HEK293 (cell line): Measurements from ENCODE around the gene NHSL2.

Experiments used
- EGR2 ChIP-seq: fragments of 450-650 bp; formaldehyde crosslinking; IDR thresholded peaks from 2 replicates; pipeline ENCODE4 v1.5.1; 2016; ENCODE audit warnings: low read depth, missing biosample characterization, missing genetic modification characterization
- GLIS2 ChIP-seq: fragments of 450-650 bp; formaldehyde crosslinking; IDR thresholded peaks from 2 replicates; pipeline ENCODE4 v1.5.1; 2016; ENCODE audit warnings: missing biosample characterization, missing genetic modification characterization
- KLF10 ChIP-seq: fragments of 450-650 bp; IDR thresholded peaks from 2 replicates; pipeline ENCODE4 v1.5.1; 2018; ENCODE audit warnings: missing biosample characterization, mild to moderate bottlenecking, missing genetic modification characterization
- PATZ1 ChIP-seq: fragments of 450-650 bp; formaldehyde crosslinking; IDR thresholded peaks from 2 replicates; pipeline ENCODE4 v1.5.1; 2016; ENCODE audit warnings: missing biosample characterization, missing genetic modification characterization
- PRDM1 ChIP-seq: fragments of 450-650 bp; formaldehyde crosslinking; IDR thresholded peaks from 2 replicates; pipeline ENCODE4; 2016; ENCODE audit warnings: missing biosample characterization, missing genetic modification characterization
- SCRT2 ChIP-seq: fragments of 450-650 bp; formaldehyde crosslinking; IDR thresholded peaks from 2 replicates; pipeline ENCODE4 v1.5.1; 2016; ENCODE audit warnings: missing biosample characterization, missing genetic modification characterization
- YY2 ChIP-seq: fragments of 450-650 bp; formaldehyde crosslinking; IDR thresholded peaks from 2 replicates; pipeline ENCODE4 v1.5.1; 2016; ENCODE audit warnings: missing biosample characterization, missing genetic modification characterization
- ZBTB8A ChIP-seq: fragments of 450-650 bp; formaldehyde crosslinking; IDR thresholded peaks from 2 replicates; pipeline ENCODE4 v1.5.1; 2016; ENCODE audit warnings: missing biosample characterization, missing genetic modification characterization
- ZNF223 ChIP-seq: fragments of 450-650 bp; formaldehyde crosslinking; IDR thresholded peaks from 2 replicates; pipeline ENCODE4 v1.5.1; 2016; ENCODE audit warnings: missing biosample characterization, missing genetic modification characterization
- ZNF292 ChIP-seq: fragments of 450-650 bp; formaldehyde crosslinking; IDR thresholded peaks from 2 replicates; pipeline ENCODE4 v1.5.1; 2016; ENCODE audit warnings: low read depth, missing biosample characterization, missing genetic modification characterization, borderline replicate concordance
- ZNF37A ChIP-seq: fragments of 450-650 bp; IDR thresholded peaks from 2 replicates; pipeline ENCODE4 v1.5.1; 2018; ENCODE audit warnings: missing biosample characterization, missing genetic modification characterization
- ZNF398 ChIP-seq: fragments of 450-650 bp; formaldehyde crosslinking; IDR thresholded peaks from 2 replicates; pipeline ENCODE4 v1.5.1; 2017; ENCODE audit warnings: missing biosample characterization, missing genetic modification characterization
- ZNF514 ChIP-seq: fragments of 450-650 bp; formaldehyde crosslinking; IDR thresholded peaks from 2 replicates; pipeline ENCODE4 v1.5.1; 2016; ENCODE audit warnings: missing biosample characterization, missing genetic modification characterization
- ZNF549 ChIP-seq: fragments of 450-650 bp; IDR thresholded peaks from 2 replicates; pipeline ENCODE4 v1.5.1; 2018; ENCODE audit warnings: missing biosample characterization, missing genetic modification characterization, mild to moderate bottlenecking, inconsistent platforms, moderate library complexity
- ZNF555 ChIP-seq: fragments of 450-650 bp; formaldehyde crosslinking; conservative IDR thresholded peaks from 2 replicates; pipeline ENCODE4 v1.5.1; 2017; ENCODE audit warnings: missing biosample characterization, mild to moderate bottlenecking, missing genetic modification characterization, inconsistent platforms
- ZNF610 ChIP-seq: fragments of 450-650 bp; formaldehyde crosslinking; IDR thresholded peaks from 2 replicates; pipeline ENCODE4 v1.5.1; 2016; ENCODE audit warnings: missing biosample characterization, missing genetic modification characterization, borderline replicate concordance
- ZNF626 ChIP-seq: fragments of 450-650 bp; sonication (Bioruptor Pico); formaldehyde crosslinking; IDR thresholded peaks from 2 replicates; pipeline ENCODE4 v1.5.1; 2018; ENCODE audit warnings: missing biosample characterization, missing genetic modification characterization, inconsistent platforms
- TF ChIP-seq, protein P1 (sequence below): fragments of 450-650 bp; formaldehyde crosslinking; IDR thresholded peaks from 2 replicates; pipeline ENCODE4 v1.5.1; 2016; ENCODE audit warnings: missing biosample characterization, missing genetic modification characterization
- TF ChIP-seq, protein P2 (sequence below): fragments of 450-650 bp; formaldehyde crosslinking; optimal IDR thresholded peaks from 2 replicates; pipeline ENCODE3; 2016; ENCODE audit warnings: missing biosample characterization, mild to moderate bottlenecking, missing genetic modification characterization
- TF ChIP-seq, protein P3 (sequence below): fragments of 450-650 bp; formaldehyde crosslinking; IDR thresholded peaks from 2 replicates; pipeline ENCODE4 v1.5.1; 2017; ENCODE audit warnings: missing biosample characterization, missing genetic modification characterization

The NHSL2 gene

GRCh38 chrX:72131317-72132294, 221.0 kb downstream of the NHSL2 start, which contains the start of gene RTL5 (continued):
- TF ChIP-seq ZNF398 (tag by site-specific recombination) (peak; percentile 43; the same call in 1 of the 2 replicates), PATZ1 (tag by site-specific recombination) (peak; percentile 44; the same call in 1 of the 2 replicates), ZNF37A (tag by site-specific recombination) (no peak), ZNF514 (no peak), GLIS2 (tag by site-specific recombination) (peak; percentile 72), ZNF626 (no peak), ZNF610 (tag by site-specific recombination) (peak; percentile 53; the same call in 1 of the 2 replicates), PRDM1 (tag by site-specific recombination) (peak; percentile 73), ZNF223 (tag by site-specific recombination) (no peak), EGR2 (tag by site-specific recombination) (peak; percentile 42; the same call in 1 of the 2 replicates), SCRT2 (tag by site-specific recombination) (peak; percentile 98), ZNF549 (tag by site-specific recombination) (no peak), KLF10 (tag by site-specific recombination) (peak; percentile 69; the same call in 1 of the 2 replicates), ZNF555 (no peak), ZBTB8A (tag by site-specific recombination) (peak; percentile 50; the same call in 1 of the 2 replicates), YY2 (tag by site-specific recombination) (no peak), ZNF292 (no peak)
- TF ChIP-seq, protein P1, sequence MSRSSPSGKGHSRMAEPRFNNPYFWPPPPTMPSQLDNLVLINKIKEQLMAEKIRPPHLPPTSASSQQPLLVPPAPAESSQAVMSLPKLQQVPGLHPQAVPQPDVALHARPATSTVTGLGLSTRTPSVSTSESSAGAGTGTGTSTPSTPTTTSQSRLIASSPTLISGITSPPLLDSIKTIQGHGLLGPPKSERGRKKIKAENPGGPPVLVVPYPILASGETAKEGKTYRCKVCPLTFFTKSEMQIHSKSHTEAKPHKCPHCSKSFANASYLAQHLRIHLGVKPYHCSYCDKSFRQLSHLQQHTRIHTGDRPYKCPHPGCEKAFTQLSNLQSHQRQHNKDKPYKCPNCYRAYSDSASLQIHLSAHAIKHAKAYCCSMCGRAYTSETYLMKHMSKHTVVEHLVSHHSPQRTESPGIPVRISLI (tag by site-specific recombination) = no peak
- TF ChIP-seq, protein P2, sequence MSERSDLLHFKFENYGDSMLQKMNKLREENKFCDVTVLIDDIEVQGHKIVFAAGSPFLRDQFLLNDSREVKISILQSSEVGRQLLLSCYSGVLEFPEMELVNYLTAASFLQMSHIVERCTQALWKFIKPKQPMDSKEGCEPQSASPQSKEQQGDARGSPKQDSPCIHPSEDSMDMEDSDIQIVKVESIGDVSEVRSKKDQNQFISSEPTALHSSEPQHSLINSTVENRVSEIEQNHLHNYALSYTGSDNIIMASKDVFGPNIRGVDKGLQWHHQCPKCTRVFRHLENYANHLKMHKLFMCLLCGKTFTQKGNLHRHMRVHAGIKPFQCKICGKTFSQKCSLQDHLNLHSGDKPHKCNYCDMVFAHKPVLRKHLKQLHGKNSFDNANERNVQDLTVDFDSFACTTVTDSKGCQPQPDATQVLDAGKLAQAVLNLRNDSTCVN (tag by site-specific recombination) = peak; percentile 72
- TF ChIP-seq, protein P3, sequence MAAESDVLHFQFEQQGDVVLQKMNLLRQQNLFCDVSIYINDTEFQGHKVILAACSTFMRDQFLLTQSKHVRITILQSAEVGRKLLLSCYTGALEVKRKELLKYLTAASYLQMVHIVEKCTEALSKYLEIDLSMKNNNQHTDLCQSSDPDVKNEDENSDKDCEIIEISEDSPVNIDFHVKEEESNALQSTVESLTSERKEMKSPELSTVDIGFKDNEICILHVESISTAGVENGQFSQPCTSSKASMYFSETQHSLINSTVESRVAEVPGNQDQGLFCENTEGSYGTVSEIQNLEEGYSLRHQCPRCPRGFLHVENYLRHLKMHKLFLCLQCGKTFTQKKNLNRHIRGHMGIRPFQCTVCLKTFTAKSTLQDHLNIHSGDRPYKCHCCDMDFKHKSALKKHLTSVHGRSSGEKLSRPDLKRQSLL (tag by site-specific recombination) = peak; percentile 92
